A549 (cell line): Measurements from ENCODE around the gene CACNA1D. TPM values are rescaled to one million over a fixed set of nuclear protein-coding genes. Genes with fewer than 3 reads are reported as not detected.

Experiments
- ATAC-seq, 2 experiments: fragments of 200-7000 bp in 1 of 2; fragments of >200 bp in 1 of 2; cut with Nextera tagmentation in 1 of 2; cut with Tn5 transposase in 1 of 2; 3 replicates each; pipeline versions ENCODE4 v1.8.0 to v1.9.1; 2018 to 2020; ENCODE audit warnings: mild to moderate bottlenecking in 1 of 2, moderate library complexity in 1 of 2
- CTCF ChIA-PET: fragments of 300-600 bp; sonication (Branson Sonifier 250); formaldehyde crosslinking; extraction: SDS; loops from one replicate; lab custom pipeline; 2021; ENCODE audit warnings: antibody characterized with exemption, inconsistent platforms; lab: Yijun Ruan, JAX
- POLR2A ChIA-PET: fragments of 350-600 bp; formaldehyde crosslinking; extraction: SDS; loops from one replicate; lab custom pipeline; 2021; ENCODE audit warnings: antibody characterized with exemption, inconsistent platforms; lab: Yijun Ruan, JAX
- DNase-seq, 2 experiments: peaks; one replicate each; pipeline versions ENCODE4 v3.0.0 to v3.0.0-alpha.2; 2011 to 2016; ENCODE audit warnings: low read depth in 1 of 2, low spot score in 1 of 2
- FAIRE-seq: peaks from 2 replicates; lab custom pipeline; 2011; peaks lifted over from hg19 to GRCh38; lab: Jason Lieb, UNC
- H3K27ac ChIP-seq, 2 experiments: fragments of >200 bp; sonication (Bioruptor Twin); formaldehyde crosslinking; 3 replicates each; pipeline ENCODE4 v1.5.1; 2016 to 2017
- H3K4me1 ChIP-seq: fragments of >200 bp; sonication (Bioruptor Twin); formaldehyde crosslinking; 3 replicates; pipeline ENCODE4 v1.6.1; 2016
- H3K4me2 ChIP-seq: fragments of >200 bp; sonication (Bioruptor Twin); formaldehyde crosslinking; 3 replicates; pipeline ENCODE4 v1.6.1; 2016
- H3K4me3 ChIP-seq: fragments of >200 bp; sonication (Bioruptor Twin); formaldehyde crosslinking; 3 replicates; pipeline ENCODE4 v1.5.1; 2016
- H3K9me3 ChIP-seq: fragments of >200 bp; sonication (Bioruptor Twin); formaldehyde crosslinking; 3 replicates; pipeline ENCODE4 v1.6.1; 2016
- CBX8 ChIP-seq: fragments of 200-600 bp; sonication (generic); IDR thresholded peaks from 2 replicates; pipeline ENCODE4 v1.6.1; 2016
- FOSL2 ChIP-seq, 2 experiments: fragments of 450-650 bp in 1 of 2; fragments of >200 bp in 1 of 2; sonication (Bioruptor Twin) in 1 of 2; formaldehyde crosslinking; IDR thresholded peaks; 2 replicates each; pipeline versions ENCODE4 v1.5.0 to v1.6.1; 2016 to 2020; ENCODE audit warnings: mild to moderate bottlenecking in 1 of 2, moderate library complexity in 1 of 2
- FOXS1 ChIP-seq: fragments of 250-450 bp; sonication (Bioruptor Pico); IDR thresholded peaks from 2 replicates; pipeline ENCODE4 v1.5.0; 2020; ENCODE audit warnings: mild to moderate bottlenecking, moderate library complexity
- HOXA7 ChIP-seq: fragments of 250-450 bp; sonication (Bioruptor Pico); IDR thresholded peaks from 2 replicates; pipeline ENCODE4 v1.5.0; 2020; ENCODE audit warnings: mild to moderate bottlenecking, moderate library complexity
- HOXB5 ChIP-seq: fragments of 250-450 bp; sonication (Bioruptor Pico); IDR thresholded peaks from 2 replicates; pipeline ENCODE4 v1.5.0; 2020; ENCODE audit warnings: mild to moderate bottlenecking, moderate library complexity
- JUNB ChIP-seq: fragments of >200 bp; sonication (Bioruptor Twin); formaldehyde crosslinking; IDR thresholded peaks from 2 replicates; pipeline ENCODE4 v1.6.1; 2016
- KDM5A ChIP-seq: fragments of 200-600 bp; sonication (generic); IDR thresholded peaks from 2 replicates; pipeline ENCODE4 v1.6.1; 2016; ENCODE audit warnings: antibody characterized with exemption, mild to moderate bottlenecking
- MYC ChIP-seq: IDR thresholded peaks from 2 replicates; pipeline ENCODE4 v1.6.1; 2012; ENCODE audit warnings: mild to moderate bottlenecking, inconsistent platforms, low read length, improper control_type of control experiment, borderline replicate concordance
- PHF8 ChIP-seq: fragments of 200-600 bp; sonication (generic); IDR thresholded peaks from 2 replicates; pipeline ENCODE4 v1.6.1; 2016; ENCODE audit warnings: low read depth, mild to moderate bottlenecking, antibody characterized with exemption, moderate library complexity, borderline replicate concordance
- RARB ChIP-seq: fragments of 250-450 bp; sonication (Bioruptor Pico); IDR thresholded peaks from 2 replicates; pipeline ENCODE4 v1.8.0; 2021; ENCODE audit warnings: mild to moderate bottlenecking, moderate library complexity
- TFCP2L1 ChIP-seq: fragments of 250-450 bp; sonication (Bioruptor Pico); IDR thresholded peaks from 2 replicates; pipeline ENCODE4 v1.5.0; 2021; ENCODE audit warnings: mild to moderate bottlenecking
- ZFP36 ChIP-seq: fragments of 450-650 bp; IDR thresholded peaks from 2 replicates; pipeline ENCODE4 v1.6.1; 2014; ENCODE audit warnings: borderline replicate concordance; ENCODE audit not compliant: partially characterized antibody
- WGBS: methylation state at CpG from one replicate; pipeline ENCODE4 v1.1.6; 2017; ENCODE audit errors: missing lambda C conversion rate; 5-methylcytosine and 5-hydroxymethylcytosine counted together
- polyA plus RNA-seq, 4 experiments: library from polyadenylated mRNA; depleted of rRNA in 3 of 4; stranded (reverse); fragments of >200 nt; fragmentation: RNase III in 1 of 4; extraction: RNeasy Plus Mini Kit Qiagen cat#74134 plus additional on column Dnase treatment in 1 of 4; gene quantifications; 2 replicates in 3 of 4; 3 replicates in 1 of 4; pipeline ENCODE4 v1.2.3, GENCODE V29; 2011 to 2017
- TF ChIP-seq, protein P1 (sequence below): fragments of >200 bp; sonication (Bioruptor Twin); formaldehyde crosslinking; IDR thresholded peaks from 2 replicates; pipeline ENCODE4 v1.6.1; 2016
- TF ChIP-seq, protein P2 (sequence below): fragments of 450-650 bp; IDR thresholded peaks from 2 replicates; pipeline ENCODE4 v1.6.1; 2014; ENCODE audit warnings: antibody characterized with exemption

Gene CACNA1D
- polyA plus RNA-seq, 2 of the 4 experiments (the other 2 are of a cell fraction) = 1.1 to 10.7 TPM

DNA sequence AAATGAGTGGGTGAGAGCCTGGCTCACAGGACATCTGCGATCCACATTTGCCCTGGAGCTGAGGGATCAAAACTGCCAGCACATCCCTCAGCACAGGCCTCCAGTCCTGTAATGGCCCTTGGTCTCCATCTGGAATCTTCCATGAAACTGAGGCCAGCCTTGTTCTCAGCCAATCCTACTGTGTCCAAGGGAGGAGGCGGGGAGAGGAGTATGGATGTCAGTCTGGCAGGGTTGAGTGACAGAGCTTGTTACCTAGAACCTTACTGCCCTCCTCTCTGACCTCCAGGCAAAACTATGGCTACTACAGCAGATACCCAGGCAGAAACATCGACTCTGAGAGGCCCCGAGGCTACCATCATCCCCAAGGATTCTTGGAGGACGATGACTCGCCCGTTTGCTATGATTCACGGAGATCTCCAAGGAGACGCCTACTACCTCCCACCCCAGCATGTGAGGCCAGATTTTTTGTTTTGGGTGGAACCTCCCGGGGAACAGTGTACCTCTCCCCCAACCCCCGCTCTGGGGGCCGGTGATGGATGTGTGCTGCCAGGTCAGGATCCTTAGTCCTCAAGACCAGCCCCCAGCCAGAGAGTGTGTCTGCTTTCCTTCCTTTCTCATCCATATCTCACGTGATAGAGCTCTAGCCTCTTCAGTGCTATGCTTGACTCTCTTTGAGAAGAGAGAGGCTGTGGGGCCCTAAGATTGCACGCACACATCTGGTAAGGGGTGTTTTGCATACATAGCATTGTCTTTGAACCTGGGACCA is 310.5 kb downstream of the CACNA1D start:
- ATAC-seq (peak; percentile 78 to 85), FAIRE-seq (no peak), DNase-seq (peak; percentile 46 to 62)
- TF ChIP-seq HOXB5 (CRISPR knock-in tag) = no peak
- TF ChIP-seq FOSL2 (IDR thresholded peaks at IDR 0.05) = no peak
- peak; percentile 24; the same call in 1 of the 2 replicates for TF ChIP-seq FOSL2 (CRISPR knock-in tag; IDR thresholded peaks at IDR 0.05)
- ChIA-PET POLR2A (no interaction called here), CTCF (interaction anchor here (0.5 kb wide), 1 partner anchor 177 kb away, joined by 5 read pairs; no protein-coding TSS in a partner anchor)
- Histone ChIP-seq H3K4me3 (no peak overlapping the region), H3K4me1 (peaks cover 23% of the 10 kb centered on the region), H3K4me2 (peak overlapping the region; percentile 59), H3K9me3 (no peaks in the 10 kb centered on the region), H3K27ac (peak overlapping the region; percentile 27 to 61; a peak in 4 of 6 replicates)
- 69% methylated on average over 4 of the region's 14 CpGs for WGBS

DNA sequence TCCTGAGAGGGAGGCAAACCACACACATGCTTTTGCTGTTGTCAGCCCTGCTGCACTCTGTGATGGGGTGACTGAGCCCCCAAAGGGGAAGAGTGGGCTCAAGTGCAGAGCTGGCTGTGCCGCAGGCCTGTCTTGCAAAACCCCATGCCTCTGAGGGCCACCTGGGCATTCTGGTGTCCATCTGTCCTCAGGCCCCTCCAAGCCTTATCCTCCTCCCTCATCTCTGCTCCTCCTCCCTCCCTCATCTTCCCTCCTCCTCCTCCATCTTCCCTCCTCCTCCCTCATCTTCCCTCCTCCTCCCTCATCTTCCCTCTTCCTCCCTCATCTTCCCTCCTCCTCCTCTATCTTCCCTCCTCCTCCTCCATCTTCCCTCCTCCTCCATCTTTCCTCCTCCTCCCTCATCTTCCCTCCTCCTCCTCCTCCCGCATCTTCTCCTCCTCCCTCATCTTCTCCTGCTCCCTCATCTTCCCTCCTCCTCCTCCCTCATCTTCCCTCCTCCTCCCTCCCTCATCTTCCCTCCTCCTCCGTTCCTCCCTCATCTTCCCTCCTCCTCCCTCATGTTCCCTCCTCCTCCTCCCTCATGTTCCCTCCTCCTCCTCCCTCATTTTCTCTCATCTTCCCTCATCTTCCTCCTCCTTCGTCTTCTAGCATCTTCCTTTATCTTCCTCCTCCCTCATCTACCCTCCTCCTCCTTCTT is 311.2 kb downstream of the CACNA1D start:
- Histone ChIP-seq H3K9me3 (no peaks in the 10 kb centered on the region), H3K4me1 (peaks cover 23% of the 10 kb centered on the region), H3K4me3 (no peak overlapping the region), H3K27ac (peak overlapping the region; percentile 27 to 61; a peak in 4 of 6 replicates), H3K4me2 (peak overlapping the region; percentile 59; the same call in 2 of the 3 replicates)
- 86% methylated on average over 3 of the region's 4 CpGs for WGBS
- TF ChIP-seq, protein P1, sequence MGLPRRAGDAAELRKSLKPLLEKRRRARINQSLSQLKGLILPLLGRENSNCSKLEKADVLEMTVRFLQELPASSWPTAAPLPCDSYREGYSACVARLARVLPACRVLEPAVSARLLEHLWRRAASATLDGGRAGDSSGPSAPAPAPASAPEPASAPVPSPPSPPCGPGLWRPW = no peak
- TF ChIP-seq KDM5A = no peak
- TF ChIP-seq MYC = no peak
- TF ChIP-seq RARB (CRISPR knock-in tag) = no peak
- no peak for TF ChIP-seq ZFP36
- no peak for TF ChIP-seq TFCP2L1 (CRISPR knock-in tag)
- no peak for TF ChIP-seq FOXS1 (CRISPR knock-in tag)
- no peak for TF ChIP-seq JUNB
- TF ChIP-seq CBX8 = no peak
- no peak for TF ChIP-seq HOXA7
- ChIA-PET POLR2A (no interaction called here), CTCF (interaction anchor here (0.5 kb wide), 1 partner anchor 176 kb away, joined by 5 read pairs; no protein-coding TSS in a partner anchor)
- ATAC-seq = no peak; a peak in 1 of 6 replicates
- no peak for DNase-seq
- FAIRE-seq = no peak

DNA sequence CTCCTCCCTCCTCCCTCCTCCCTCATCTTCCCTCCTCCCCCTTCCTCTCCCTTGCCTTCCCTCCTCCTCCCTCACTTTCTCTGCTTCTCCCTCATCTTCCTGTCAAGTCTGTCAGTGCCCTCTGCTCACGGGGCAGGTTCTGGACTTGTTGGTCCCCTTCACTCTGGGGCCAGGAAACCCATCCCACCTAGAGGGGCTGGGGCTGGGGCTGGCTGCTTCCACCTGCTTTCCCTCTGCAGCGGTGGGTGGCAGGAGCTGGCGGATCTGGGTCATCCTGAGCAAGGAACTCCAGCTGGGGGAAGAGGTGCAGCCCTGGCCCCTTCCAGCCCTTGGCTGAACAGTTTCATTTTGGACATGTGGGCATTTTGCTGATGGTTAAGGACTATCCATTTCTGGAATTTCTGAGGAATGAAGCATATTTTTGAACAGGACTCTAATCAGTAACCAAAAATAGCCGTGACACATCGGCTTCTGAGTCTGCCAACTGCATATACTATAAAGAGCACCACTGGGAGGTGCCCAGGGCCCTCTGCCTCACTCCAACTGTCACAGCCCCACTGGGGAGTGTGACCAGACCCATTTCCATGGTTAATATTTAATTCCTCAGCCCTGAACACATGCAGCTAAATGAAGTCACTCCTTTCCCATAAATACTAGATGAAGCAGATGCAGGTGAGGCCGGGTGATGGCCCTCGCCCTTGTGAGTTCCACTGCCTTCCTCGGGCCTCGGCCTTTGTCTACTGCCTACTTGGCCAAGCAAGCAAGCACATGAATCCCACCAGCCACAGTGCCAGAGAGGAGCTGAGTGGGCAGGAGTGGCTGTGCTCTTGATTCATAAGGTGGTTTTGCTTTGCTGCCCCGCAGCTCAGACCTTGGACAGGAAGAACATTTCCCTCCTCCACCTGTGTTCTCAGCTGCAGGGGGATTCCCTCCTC is 312.0 kb downstream of the CACNA1D start:
- no peak for TF ChIP-seq PHF8
- TF ChIP-seq, protein P2, sequence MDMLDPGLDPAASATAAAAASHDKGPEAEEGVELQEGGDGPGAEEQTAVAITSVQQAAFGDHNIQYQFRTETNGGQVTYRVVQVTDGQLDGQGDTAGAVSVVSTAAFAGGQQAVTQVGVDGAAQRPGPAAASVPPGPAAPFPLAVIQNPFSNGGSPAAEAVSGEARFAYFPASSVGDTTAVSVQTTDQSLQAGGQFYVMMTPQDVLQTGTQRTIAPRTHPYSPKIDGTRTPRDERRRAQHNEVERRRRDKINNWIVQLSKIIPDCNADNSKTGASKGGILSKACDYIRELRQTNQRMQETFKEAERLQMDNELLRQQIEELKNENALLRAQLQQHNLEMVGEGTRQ = no peak
- ATAC-seq = peak; percentile 57 to 69; a peak in 5 of 6 replicates

More for the DNA sequence above, 312.0 kb downstream of the CACNA1D start:
- no peaks in the 10 kb centered on the region for H3K9me3 ChIP-seq
- no peak overlapping the region for H3K4me3 ChIP-seq
- peak overlapping the region; percentile 48 for H3K4me2 ChIP-seq
- ChIA-PET CTCF (interaction anchor here (1.8 kb wide), 1 partner anchor 15 kb away, joined by 3 read pairs; no protein-coding TSS in a partner anchor), POLR2A (no interaction called here)
- peak overlapping the region in 1 of 2 experiments; percentile 48; a peak in 2 of 6 replicates for H3K27ac ChIP-seq
- peaks cover 23% of the 10 kb centered on the region for H3K4me1 ChIP-seq
- WGBS = 65% methylated on average over 8 of the region's 10 CpGs
- DNase-seq (peak in 1 of 2 experiments; percentile 17), FAIRE-seq (no peak)
